Measurements from ENCODE around the gene SUGCT.

DNA sequence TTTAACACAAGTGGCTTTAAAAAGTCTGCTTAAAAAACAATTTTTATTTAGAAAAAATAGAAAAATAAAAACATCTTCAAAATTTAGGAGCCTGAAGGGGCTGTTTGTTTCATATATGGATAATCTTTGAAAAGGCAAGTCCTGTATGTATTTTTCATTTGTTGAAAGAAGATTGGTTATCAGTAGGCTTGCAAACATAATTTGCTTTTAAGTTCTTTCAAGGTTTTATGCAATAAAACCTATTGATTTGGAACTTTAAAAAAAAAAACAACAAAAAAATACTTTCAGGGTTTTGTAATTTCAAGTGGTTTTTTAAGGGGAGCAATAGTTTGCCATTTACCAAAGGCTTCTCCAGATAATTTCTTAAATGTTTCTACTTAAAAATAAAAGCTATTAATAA lies 36.0 kb upstream of the SUGCT start:
- TF ChIP-seq, protein P1, sequence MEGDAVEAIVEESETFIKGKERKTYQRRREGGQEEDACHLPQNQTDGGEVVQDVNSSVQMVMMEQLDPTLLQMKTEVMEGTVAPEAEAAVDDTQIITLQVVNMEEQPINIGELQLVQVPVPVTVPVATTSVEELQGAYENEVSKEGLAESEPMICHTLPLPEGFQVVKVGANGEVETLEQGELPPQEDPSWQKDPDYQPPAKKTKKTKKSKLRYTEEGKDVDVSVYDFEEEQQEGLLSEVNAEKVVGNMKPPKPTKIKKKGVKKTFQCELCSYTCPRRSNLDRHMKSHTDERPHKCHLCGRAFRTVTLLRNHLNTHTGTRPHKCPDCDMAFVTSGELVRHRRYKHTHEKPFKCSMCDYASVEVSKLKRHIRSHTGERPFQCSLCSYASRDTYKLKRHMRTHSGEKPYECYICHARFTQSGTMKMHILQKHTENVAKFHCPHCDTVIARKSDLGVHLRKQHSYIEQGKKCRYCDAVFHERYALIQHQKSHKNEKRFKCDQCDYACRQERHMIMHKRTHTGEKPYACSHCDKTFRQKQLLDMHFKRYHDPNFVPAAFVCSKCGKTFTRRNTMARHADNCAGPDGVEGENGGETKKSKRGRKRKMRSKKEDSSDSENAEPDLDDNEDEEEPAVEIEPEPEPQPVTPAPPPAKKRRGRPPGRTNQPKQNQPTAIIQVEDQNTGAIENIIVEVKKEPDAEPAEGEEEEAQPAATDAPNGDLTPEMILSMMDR (IDR thresholded peaks at IDR 0.05) = no peak
- TF ChIP-seq POLR2A (IDR thresholded peaks at IDR 0.05) = no peak
